HepG2 (cell line): ENCODE data around the gene KRT34. TPM values are rescaled to one million over a fixed set of nuclear protein-coding genes. Genes with fewer than 3 reads are reported as not detected.

Experiments used
- ATAC-seq: fragments of 200-7000 bp; cut with Tn5 transposase; 3 replicates; pipeline ENCODE4 v1.9.1; 2020; ENCODE audit warnings: mild to moderate bottlenecking, moderate library complexity
- BruUV-seq: library from RNA; stranded (reverse); fragments of 400-500 nt; replicated peaks from 2 replicates; lab custom pipeline; 2021; lab: Mats Ljungman, UMichigan
- CTCF ChIA-PET: fragments of 300-600 bp; formaldehyde crosslinking; extraction: SDS; loops from one replicate; lab custom pipeline; 2021; ENCODE audit warnings: low total read pairs, inconsistent platforms, low intra/inter-chr PET ratio; lab: Yijun Ruan, JAX
- POLR2A ChIA-PET: fragments of 350-600 bp; sonication (Branson Sonifier 250); formaldehyde crosslinking; loops from one replicate; lab custom pipeline; 2020; ENCODE audit warnings: antibody characterized with exemption, inconsistent platforms; lab: Yijun Ruan, JAX
- DNase-seq: peaks from one replicate; pipeline ENCODE4 v3.0.0-alpha.2; 2015; ENCODE audit warnings: low spot score
- FAIRE-seq: peaks from 3 replicates; lab custom pipeline; 2011; peaks lifted over from hg19 to GRCh38; lab: Jason Lieb, UNC
- H2AFZ ChIP-seq: one replicate; pipeline ENCODE4 v1.6.1; 2011; ENCODE audit warnings: low read length, inconsistent platforms
- H3K27ac ChIP-seq: fragments of 300-600 bp; 3 replicates; pipeline ENCODE4 v1.8.0; 2011; ENCODE audit warnings: mixed run types, mild to moderate bottlenecking, mixed read lengths, low read length, inconsistent platforms; ENCODE audit not compliant: insufficient read depth; ENCODE audit errors: extremely low read length
- H3K27me3 ChIP-seq, 2 experiments: fragments of 200-600 bp in 1 of 2; 2 replicates in 1 of 2; 3 replicates in 1 of 2; pipeline versions ENCODE4 v1.6.0 to v1.8.0; 2011; ENCODE audit warnings: low read length in 2 of 2, mild to moderate bottlenecking in 2 of 2, moderate library complexity in 2 of 2, inconsistent platforms in 1 of 2; ENCODE audit not compliant: insufficient read depth in 2 of 2, control insufficient read depth in 1 of 2
- H3K36me3 ChIP-seq, 2 experiments: fragments of 200-600 bp in 1 of 2; replicated peaks in 1 of 2; 2 replicates in 1 of 2; 3 replicates in 1 of 2; pipeline versions ENCODE4 v1.5.1 to v1.8.0; 2011; ENCODE audit warnings: low read length in 2 of 2, inconsistent platforms in 1 of 2; ENCODE audit not compliant: insufficient read depth in 2 of 2, control insufficient read depth in 1 of 2
- H3K4me1 ChIP-seq: 2 replicates; pipeline ENCODE4 v1.5.1; 2012; ENCODE audit warnings: low read length, inconsistent platforms; ENCODE audit not compliant: insufficient read depth
- H3K4me2 ChIP-seq: 2 replicates; pipeline ENCODE4 v1.6.0; 2011; ENCODE audit warnings: low read depth, low read length, inconsistent platforms
- H3K4me3 ChIP-seq, 3 experiments: fragments of 200-600 bp in 1 of 3; sonication (generic), shearing (Covaris generic) in 1 of 3; replicated peaks in 1 of 3; 2 replicates each; pipeline ENCODE4 v1.5.1; 2011 to 2016; ENCODE audit warnings: low read length in 3 of 3, inconsistent platforms in 2 of 3, low read depth in 2 of 3, mild to moderate bottlenecking in 2 of 3, control low read depth in 1 of 3, mixed read lengths in 1 of 3; ENCODE audit not compliant: insufficient read depth in 1 of 3
- H3K79me2 ChIP-seq: one replicate; pipeline ENCODE4 v1.6.1; 2011; ENCODE audit warnings: low read length, inconsistent platforms; ENCODE audit not compliant: insufficient read depth
- H3K9ac ChIP-seq: 2 replicates; pipeline ENCODE4 v1.6.0; 2011; ENCODE audit warnings: mild to moderate bottlenecking, low read depth, low read length, inconsistent platforms; ENCODE audit not compliant: insufficient read depth
- H3K9me3 ChIP-seq: 2 replicates; pipeline ENCODE4 v1.5.1; 2012; ENCODE audit warnings: mild to moderate bottlenecking, low read length
- H4K20me1 ChIP-seq: 2 replicates; pipeline ENCODE4 v1.6.0; 2011; ENCODE audit warnings: inconsistent platforms, mild to moderate bottlenecking, low read length, moderate library complexity; ENCODE audit not compliant: insufficient read depth
- ARID2 ChIP-seq: sonication (generic); formaldehyde crosslinking; IDR thresholded peaks from 2 replicates; pipeline ENCODE4 v1.8.1; 2022; ENCODE audit warnings: mild to moderate bottlenecking, missing genetic modification reagents, borderline replicate concordance
- CBFB ChIP-seq: sonication (generic); formaldehyde crosslinking; IDR thresholded peaks from 2 replicates; pipeline ENCODE4 v1.4.0; 2020; ENCODE audit warnings: missing genetic modification reagents
- FOXA1 ChIP-seq, 2 experiments: fragments of 450-650 bp in 1 of 2; sonication (generic) in 1 of 2; formaldehyde crosslinking in 1 of 2; IDR thresholded peaks; 2 replicates each; pipeline versions ENCODE4 v1.4.0 to v1.6.1; 2016 to 2020; ENCODE audit warnings: missing genetic modification reagents in 1 of 2
- HES4 ChIP-seq: sonication (generic); formaldehyde crosslinking; IDR thresholded peaks from 2 replicates; pipeline ENCODE4 v1.9.0; 2021; ENCODE audit warnings: mild to moderate bottlenecking, missing genetic modification reagents, borderline replicate concordance
- HIVEP1 ChIP-seq: sonication (generic); formaldehyde crosslinking; IDR thresholded peaks from 2 replicates; pipeline ENCODE4 v1.4.0; 2020; ENCODE audit warnings: mild to moderate bottlenecking, missing genetic modification reagents
- IKZF1 ChIP-seq: fragments of 450-650 bp; IDR thresholded peaks from 2 replicates; pipeline ENCODE4 v1.7.1; 2016
- NRL ChIP-seq: sonication (generic); formaldehyde crosslinking; IDR thresholded peaks from 2 replicates; pipeline ENCODE4 v1.5.0; 2020; ENCODE audit warnings: missing genetic modification reagents, mild to moderate bottlenecking, moderate library complexity, borderline replicate concordance
- PCBP1 ChIP-seq: fragments of 200-400 bp; formaldehyde crosslinking; IDR thresholded peaks from 2 replicates; pipeline ENCODE4 v1.6.1; 2017; ENCODE audit warnings: mild to moderate bottlenecking, low read depth, low read length, borderline replicate concordance
- RAD21 ChIP-seq: fragments of 450-650 bp; formaldehyde crosslinking; IDR thresholded peaks from 2 replicates; pipeline ENCODE4 v1.5.0; 2020; ENCODE audit warnings: mild to moderate bottlenecking
- RBFOX2 ChIP-seq: fragments of 200-400 bp; formaldehyde crosslinking; IDR thresholded peaks from 2 replicates; pipeline ENCODE4 v1.6.1; 2017; ENCODE audit warnings: low read depth, mild to moderate bottlenecking, low read length
- ZBTB8A ChIP-seq: sonication (generic); formaldehyde crosslinking; IDR thresholded peaks from 2 replicates; pipeline ENCODE4 v1.4.0; 2020; ENCODE audit warnings: mild to moderate bottlenecking, low read depth, missing genetic modification reagents, borderline replicate concordance
- ZFP36L1 ChIP-seq: sonication (generic); formaldehyde crosslinking; IDR thresholded peaks from 2 replicates; pipeline ENCODE4 v1.8.0; 2022; ENCODE audit warnings: mild to moderate bottlenecking, missing genetic modification reagents, moderate library complexity
- ZNF24 ChIP-seq: fragments of 450-650 bp; IDR thresholded peaks from 2 replicates; pipeline ENCODE4 v1.6.1; 2017; ENCODE audit warnings: antibody characterized with exemption, mild to moderate bottlenecking
- ZNF350 ChIP-seq: sonication (generic); formaldehyde crosslinking; IDR thresholded peaks from 2 replicates; pipeline ENCODE4 v1.4.0; 2020; ENCODE audit warnings: mild to moderate bottlenecking, low read depth, missing genetic modification reagents, borderline replicate concordance
- ZNF432 ChIP-seq: sonication (generic); formaldehyde crosslinking; IDR thresholded peaks from 2 replicates; pipeline ENCODE4 v1.5.0; 2020; ENCODE audit warnings: missing genetic modification reagents, mild to moderate bottlenecking, borderline replicate concordance
- ZNF552 ChIP-seq: sonication (generic); formaldehyde crosslinking; IDR thresholded peaks from 2 replicates; pipeline ENCODE4 v1.9.0; 2022; ENCODE audit warnings: missing genetic modification reagents, mild to moderate bottlenecking, borderline replicate concordance
- WGBS: methylation state at CpG from one replicate; pipeline ENCODE4 v1.1.6; 2017; ENCODE audit warnings: low lambda C conversion rate; 5-methylcytosine and 5-hydroxymethylcytosine counted together
- in situ Hi-C: cut with HindIII; loops from 2 replicates; pipeline ENCODE4 v1.10.0; 2017; ENCODE audit warnings: low pct_unique_long_range_greater_than_20kb; ENCODE audit not compliant: extremely low pct_ligation_motif_present
- intact Hi-C: fragments of 100-400 bp; cut with micrococcal nuclease; formaldehyde crosslinking; loops from one replicate; pipeline ENCODE4 v1.10.0; 2022; ENCODE audit not compliant: unreplicated experiment
- polyA plus RNA-seq, 8 experiments: library from polyadenylated mRNA; depleted of rRNA in 3 of 8; stranded (reverse) in 7 of 8; unstranded in 1 of 8; fragments of >200 nt; fragmentation: Illumina TruSeq in 4 of 8; extraction: Trizol in 4 of 8; gene quantifications; 2 replicates each; pipeline versions ENCODE4 v1.2.1 to v1.2.3, GENCODE V29; 2011 to 2016; ENCODE audit warnings: low read depth in 4 of 8, missing spikeins in 1 of 8, mixed read lengths in 1 of 8; ENCODE audit not compliant: insufficient read depth in 1 of 8
- total RNA-seq, 5 experiments: library from RNA; depleted of rRNA; stranded (reverse); fragments of >200 nt; fragmentation: Illumina TruSeq; extraction: Trizol; gene quantifications; 2 replicates each; pipeline ENCODE4 v1.2.3, GENCODE V29; 2016; ENCODE audit warnings: low read depth in 1 of 5
- TF ChIP-seq, protein P1 (sequence below), 2 experiments: sonication (generic) in 1 of 2; formaldehyde crosslinking in 1 of 2; IDR thresholded peaks; 2 replicates each; pipeline versions ENCODE4 v1.5.1 to v1.6.1; 2011 to 2020; ENCODE audit warnings: borderline replicate concordance in 1 of 2, low read depth in 1 of 2, low read length in 1 of 2, mild to moderate bottlenecking in 1 of 2, missing genetic modification reagents in 1 of 2, moderate library complexity in 1 of 2
- TF ChIP-seq, protein P2 (sequence below): IDR thresholded peaks from 2 replicates; pipeline ENCODE4 v1.6.1; 2016; ENCODE audit warnings: missing compliant biosample characterization, missing genetic modification reagents, borderline replicate concordance

Gene KRT34
- total and polyA plus RNA-seq, 2 of the 13 experiments (the other 11 are each of a cell fraction or from before 2014, with no cell fraction given) = not detected

DNA sequence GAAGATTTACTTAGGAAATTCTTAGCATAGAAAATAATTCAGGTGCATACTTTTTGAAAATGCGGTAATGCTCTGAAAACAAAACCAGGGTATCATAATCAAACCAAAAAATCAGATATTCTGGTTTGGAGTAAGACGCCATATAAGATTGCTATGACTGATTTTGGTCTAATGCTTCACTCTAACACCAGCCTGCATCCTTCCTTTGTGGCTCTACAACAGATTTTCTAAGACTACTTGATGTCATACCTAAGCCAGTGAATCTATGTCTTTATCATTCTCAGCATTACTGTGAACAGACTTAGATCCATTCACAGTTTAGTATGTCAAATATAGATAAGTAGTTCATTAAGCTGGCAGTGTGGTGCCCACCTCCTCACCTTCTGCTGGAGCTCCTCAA, 13.1 kb downstream of the KRT34 start:
- Histone ChIP-seq H3K27ac (no peak overlapping the region), H3K9ac (no peak overlapping the region), H3K9me3 (no peaks in the 10 kb centered on the region), H3K4me2 (no peak overlapping the region), H3K4me3 (no peak overlapping the region), H3K27me3 (0 out of 5 replicates have a peak, but pooled peaks cover 0 to 4% of the 10 kb centered on the region in 2 experiments), H3K36me3 (no peaks in the 10 kb centered on the region), H3K4me1 (no peaks in the 10 kb centered on the region), H3K79me2 (no peaks in the 10 kb centered on the region), H4K20me1 (no peaks in the 10 kb centered on the region), H2AFZ (no peak overlapping the region)
- ChIA-PET POLR2A (no interaction called here), CTCF (no interaction called here)
- in situ Hi-C loops = no loop called here
- intact Hi-C loops = no loop called here
- no peak for ATAC-seq
- DNase-seq = no peak
- no TSS peak for BruUV-seq
- TF ChIP-seq, protein P1, sequence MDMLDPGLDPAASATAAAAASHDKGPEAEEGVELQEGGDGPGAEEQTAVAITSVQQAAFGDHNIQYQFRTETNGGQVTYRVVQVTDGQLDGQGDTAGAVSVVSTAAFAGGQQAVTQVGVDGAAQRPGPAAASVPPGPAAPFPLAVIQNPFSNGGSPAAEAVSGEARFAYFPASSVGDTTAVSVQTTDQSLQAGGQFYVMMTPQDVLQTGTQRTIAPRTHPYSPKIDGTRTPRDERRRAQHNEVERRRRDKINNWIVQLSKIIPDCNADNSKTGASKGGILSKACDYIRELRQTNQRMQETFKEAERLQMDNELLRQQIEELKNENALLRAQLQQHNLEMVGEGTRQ (IDR thresholded peaks at IDR 0.05; ENCODE audit: low read depth, low read length) = no peak
- TF ChIP-seq, protein P1 (CRISPR knock-in tag; IDR thresholded peaks at IDR 0.05; ENCODE audit: borderline replicate concordance) = no peak
- TF ChIP-seq FOXA1 (IDR thresholded peaks at IDR 0.05) (no peak), FOXA1 (CRISPR knock-in tag; IDR thresholded peaks at IDR 0.05) (no peak), HES4 (CRISPR knock-in tag) (no peak), ZNF432 (CRISPR knock-in tag) (no peak), ZNF552 (CRISPR knock-in tag) (no peak), RAD21 (CRISPR knock-in tag) (no peak), ZFP36L1 (CRISPR knock-in tag) (no peak), PCBP1 (no peak), NRL (no peak), ZNF24 (no peak), HIVEP1 (no peak), RBFOX2 (no peak), ARID2 (CRISPR knock-in tag) (no peak), CBFB (CRISPR knock-in tag) (no peak), ZNF350 (CRISPR knock-in tag) (no peak), IKZF1 (no peak), ZBTB8A (CRISPR knock-in tag) (no peak)
- TF ChIP-seq, protein P2, sequence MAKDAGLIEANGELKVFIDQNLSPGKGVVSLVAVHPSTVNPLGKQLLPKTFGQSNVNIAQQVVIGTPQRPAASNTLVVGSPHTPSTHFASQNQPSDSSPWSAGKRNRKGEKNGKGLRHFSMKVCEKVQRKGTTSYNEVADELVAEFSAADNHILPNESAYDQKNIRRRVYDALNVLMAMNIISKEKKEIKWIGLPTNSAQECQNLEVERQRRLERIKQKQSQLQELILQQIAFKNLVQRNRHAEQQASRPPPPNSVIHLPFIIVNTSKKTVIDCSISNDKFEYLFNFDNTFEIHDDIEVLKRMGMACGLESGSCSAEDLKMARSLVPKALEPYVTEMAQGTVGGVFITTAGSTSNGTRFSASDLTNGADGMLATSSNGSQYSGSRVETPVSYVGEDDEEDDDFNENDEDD (CRISPR knock-in tag) = no peak
- no peak for FAIRE-seq
- 31% methylated on average over 2 of the region's 2 CpGs for WGBS
